ENCODE measurements around the gene LITAF.
"Not testable (repeated sequence)": the region's sequence is repeated elsewhere in the genome, so short reads cannot be mapped to it uniquely, and the experiment has no call there.

Gene LITAF

DNA sequence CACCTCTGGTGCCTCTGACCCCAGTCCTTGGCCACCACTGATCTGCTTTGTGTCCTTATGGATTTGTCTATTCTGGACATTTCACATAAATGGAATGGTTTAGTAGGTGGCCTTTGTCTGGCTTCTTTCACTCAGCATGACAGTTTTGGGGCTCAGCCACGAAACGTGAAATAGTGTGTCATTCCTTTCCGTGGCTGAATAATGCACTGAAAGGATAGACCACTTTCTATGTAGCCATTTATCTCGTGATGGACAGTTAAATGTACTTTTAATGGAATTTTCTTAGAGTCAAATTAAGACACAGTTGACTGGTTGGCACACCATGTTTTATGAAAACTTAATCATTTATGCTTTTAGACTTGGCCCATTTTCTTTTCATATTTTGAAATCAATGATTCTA lies 57.4 kb downstream of the LITAF start:
- no peaks in the 10 kb centered on the region for H3K9me3 ChIP-seq (ENCODE audit: control insufficient read depth, insufficient read depth, low read length)
- no peak overlapping the region for H3K9ac ChIP-seq (ENCODE audit: low read depth, low read length)
- H3K27ac ChIP-seq (ENCODE audit: low read depth, low read length): no peak overlapping the region
- no peaks in the 10 kb centered on the region for H3K27me3 ChIP-seq (ENCODE audit: control insufficient read depth, insufficient read depth, low read length)
- no peak overlapping the region for H3K4me3 ChIP-seq (ENCODE audit: low read depth, low read length)
- peaks cover 3% of the 10 kb centered on the region; the same call in 1 of the 2 replicates for H3K4me1 ChIP-seq (ENCODE audit: control insufficient read depth, insufficient read depth, low read length)
- no peaks in the 10 kb centered on the region for H3K36me3 ChIP-seq (ENCODE audit: control insufficient read depth, insufficient read depth, low read length)

DNA sequence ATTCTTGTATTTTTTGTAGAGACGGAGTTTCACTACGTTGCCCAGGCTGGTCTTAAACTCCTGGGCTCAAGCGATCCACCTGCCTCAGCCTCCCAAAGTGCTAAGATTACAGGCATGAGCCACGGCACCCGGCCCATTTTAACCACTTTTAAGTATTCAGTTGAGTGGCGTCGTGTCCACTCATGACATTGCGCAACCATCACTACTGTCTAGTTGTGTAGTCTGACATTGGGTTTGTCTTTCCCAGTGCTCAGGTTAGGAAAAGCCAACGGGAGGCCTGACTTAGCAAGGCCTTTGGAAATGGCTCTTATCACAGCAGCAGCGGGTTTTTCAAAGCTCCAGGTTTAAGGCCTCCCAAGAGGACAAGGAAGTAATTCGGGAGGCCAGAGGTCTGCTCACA lies 58.7 kb downstream of the LITAF start:
- H3K9me3 ChIP-seq (ENCODE audit: control insufficient read depth, insufficient read depth, low read length): no peaks in the 10 kb centered on the region
- no peaks in the 10 kb centered on the region for H3K27me3 ChIP-seq (ENCODE audit: control insufficient read depth, insufficient read depth, low read length)
- H3K9ac ChIP-seq (ENCODE audit: low read depth, low read length): no peak overlapping the region
- peaks cover 5% of the 10 kb centered on the region; the same call in 1 of the 2 replicates for H3K4me1 ChIP-seq (ENCODE audit: control insufficient read depth, insufficient read depth, low read length)
- H3K27ac ChIP-seq (ENCODE audit: low read depth, low read length): no peak overlapping the region
- H3K36me3 ChIP-seq (ENCODE audit: control insufficient read depth, insufficient read depth, low read length): no peaks in the 10 kb centered on the region
- no peak overlapping the region for H3K4me3 ChIP-seq (ENCODE audit: low read depth, low read length)

DNA sequence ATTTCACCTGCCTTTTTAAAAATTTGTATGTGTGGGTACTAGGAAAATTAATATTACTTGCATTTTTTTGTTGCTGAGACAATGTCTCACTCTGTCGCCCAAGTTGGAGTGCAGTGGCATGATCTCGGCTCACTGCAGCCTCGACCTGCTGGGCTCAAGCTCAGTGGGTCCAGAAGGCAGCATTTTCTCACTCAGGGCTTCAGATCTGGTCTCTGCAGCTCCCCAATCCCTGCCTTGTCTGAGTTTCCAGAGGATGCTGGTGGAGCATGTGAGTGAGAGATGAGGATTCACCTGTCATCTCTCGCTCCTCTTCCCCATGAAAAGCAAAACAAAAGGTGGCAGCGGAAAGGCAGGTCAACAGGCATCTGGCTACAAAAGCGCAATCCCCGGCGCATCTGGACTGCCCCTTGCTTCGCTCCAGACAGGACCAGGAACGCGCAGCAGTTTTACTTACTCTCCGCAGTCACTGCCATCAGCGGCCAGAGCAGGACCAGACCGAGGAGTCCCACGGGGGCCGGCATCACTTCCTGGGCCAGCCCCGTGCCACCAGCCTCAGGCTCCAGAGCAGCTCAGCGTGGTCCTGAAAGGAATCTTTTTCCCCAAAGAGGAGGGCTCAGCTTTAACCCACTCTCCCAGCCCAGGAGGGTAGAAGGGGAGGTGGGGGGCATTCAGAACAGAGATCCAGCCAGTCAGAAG lies 59.9 kb downstream of the LITAF start:
- no peak overlapping the region for H3K27ac ChIP-seq (ENCODE audit: low read depth, low read length)
- H3K9me3 ChIP-seq (ENCODE audit: control insufficient read depth, insufficient read depth, low read length): no peaks in the 10 kb centered on the region
- no peak overlapping the region for H3K9ac ChIP-seq (ENCODE audit: low read depth, low read length)
- no peaks in the 10 kb centered on the region for H3K27me3 ChIP-seq (ENCODE audit: control insufficient read depth, insufficient read depth, low read length)
- no peaks in the 10 kb centered on the region for H3K36me3 ChIP-seq (ENCODE audit: control insufficient read depth, insufficient read depth, low read length)
- H3K4me1 ChIP-seq (ENCODE audit: control insufficient read depth, insufficient read depth, low read length): peaks cover 7% of the 10 kb centered on the region; the same call in 1 of the 2 replicates
- no peak overlapping the region; the same call in 1 of the 2 replicates for H3K4me3 ChIP-seq (ENCODE audit: low read depth, low read length)

DNA sequence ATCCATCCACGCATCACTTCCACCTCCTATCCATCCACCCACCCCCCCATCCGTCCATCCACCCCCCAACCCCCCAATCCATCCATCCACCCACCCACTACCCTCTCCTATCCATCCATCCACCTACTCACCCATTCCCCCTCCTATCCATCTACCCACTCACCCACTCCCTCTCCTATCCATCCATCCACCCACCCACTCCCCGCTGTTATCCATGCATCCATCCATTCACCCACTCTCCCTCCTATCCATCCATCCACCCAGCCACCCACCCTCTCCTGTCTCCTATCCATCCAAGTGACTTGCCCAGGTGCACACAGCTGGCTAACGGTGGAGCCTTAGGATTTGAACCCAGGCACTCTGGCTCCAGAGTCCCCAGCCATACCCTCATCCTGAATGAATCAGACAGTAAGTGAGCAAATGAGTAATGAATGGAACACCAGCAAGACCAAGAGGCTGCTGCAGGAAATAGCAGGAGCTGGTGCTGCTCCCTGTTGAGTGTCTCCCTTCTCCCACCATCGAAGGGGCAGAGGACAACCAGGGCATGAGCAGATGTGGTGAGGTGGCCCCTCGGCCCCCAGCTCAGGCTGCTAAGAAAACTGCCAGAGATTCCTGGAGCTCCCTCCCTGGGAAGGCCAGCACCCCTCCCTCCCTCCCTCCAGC lies 62.5 kb downstream of the LITAF start:
- Histone ChIP-seq H3K4me1 (ENCODE audit: control insufficient read depth, insufficient read depth, low read length) (peaks cover 4% of the 10 kb centered on the region; the same call in 1 of the 2 replicates), H3K36me3 (ENCODE audit: control insufficient read depth, insufficient read depth, low read length) (no peaks in the 10 kb centered on the region), H3K27me3 (ENCODE audit: control insufficient read depth, insufficient read depth, low read length) (no peaks in the 10 kb centered on the region), H3K4me3 (ENCODE audit: low read depth, low read length) (no peak overlapping the region), H3K9me3 (ENCODE audit: control insufficient read depth, insufficient read depth, low read length) (no peaks in the 10 kb centered on the region), H3K27ac (ENCODE audit: low read depth, low read length) (no peak overlapping the region), H3K9ac (ENCODE audit: low read depth, low read length) (no peak overlapping the region)

DNA sequence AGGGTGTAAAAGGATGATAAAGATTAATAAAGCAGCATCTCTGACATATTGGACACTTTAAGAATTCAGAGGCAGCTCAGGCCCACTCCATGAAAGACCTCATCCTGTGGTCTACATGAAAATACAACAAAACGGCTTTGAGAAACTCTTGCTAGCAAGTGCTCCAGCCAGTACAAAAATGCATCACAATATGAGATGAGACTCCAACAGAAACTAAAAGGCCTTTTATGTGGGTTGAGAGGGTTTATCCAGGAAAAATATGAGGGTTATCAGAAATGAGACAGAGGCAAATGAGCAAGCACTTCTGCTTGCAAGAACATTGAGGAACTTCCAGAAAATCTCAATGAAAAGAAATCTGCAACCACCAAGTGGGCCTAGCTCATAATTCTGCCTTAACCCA lies 65.7 kb downstream of the LITAF start:
- no peaks in the 10 kb centered on the region for H3K9me3 ChIP-seq (ENCODE audit: control insufficient read depth, insufficient read depth, low read length)
- no peak overlapping the region for H3K4me3 ChIP-seq (ENCODE audit: low read depth, low read length)
- H3K36me3 ChIP-seq (ENCODE audit: control insufficient read depth, insufficient read depth, low read length): no peaks in the 10 kb centered on the region
- peaks cover 4% of the 10 kb centered on the region; the same call in 1 of the 2 replicates for H3K4me1 ChIP-seq (ENCODE audit: control insufficient read depth, insufficient read depth, low read length)
- H3K27ac ChIP-seq (ENCODE audit: low read depth, low read length): no peak overlapping the region
- no peak overlapping the region for H3K9ac ChIP-seq (ENCODE audit: low read depth, low read length)
- no peaks in the 10 kb centered on the region for H3K27me3 ChIP-seq (ENCODE audit: control insufficient read depth, insufficient read depth, low read length)

DNA sequence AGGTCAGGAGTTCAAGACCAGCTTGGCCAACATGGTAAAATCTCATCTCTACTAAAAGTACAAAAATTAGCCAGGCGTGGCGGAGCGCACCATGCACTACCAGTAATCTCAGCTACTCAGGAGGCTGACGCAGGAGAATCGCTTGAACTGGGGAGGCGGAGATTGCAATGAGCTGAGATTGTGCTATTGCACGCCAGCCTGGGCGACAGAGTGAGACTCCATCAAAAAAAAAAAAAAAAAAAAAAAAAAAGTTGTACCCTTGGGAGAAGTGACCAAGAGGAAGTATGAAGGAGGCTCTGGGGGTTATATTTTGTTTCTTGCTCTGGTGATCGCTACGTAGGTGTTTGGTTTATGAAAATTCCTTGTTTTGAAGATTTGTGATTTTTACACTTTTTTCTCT lies 66.3 kb downstream of the LITAF start:
- H3K36me3 ChIP-seq (ENCODE audit: control insufficient read depth, insufficient read depth, low read length): no peaks in the 10 kb centered on the region
- H3K9me3 ChIP-seq (ENCODE audit: control insufficient read depth, insufficient read depth, low read length): no peaks in the 10 kb centered on the region
- no peak overlapping the region for H3K27ac ChIP-seq (ENCODE audit: low read depth, low read length)
- H3K4me1 ChIP-seq (ENCODE audit: control insufficient read depth, insufficient read depth, low read length): peaks cover 4% of the 10 kb centered on the region; the same call in 1 of the 2 replicates
- H3K9ac ChIP-seq (ENCODE audit: low read depth, low read length): no peak overlapping the region
- no peaks in the 10 kb centered on the region for H3K27me3 ChIP-seq (ENCODE audit: control insufficient read depth, insufficient read depth, low read length)
- no peak overlapping the region for H3K4me3 ChIP-seq (ENCODE audit: low read depth, low read length)

DNA sequence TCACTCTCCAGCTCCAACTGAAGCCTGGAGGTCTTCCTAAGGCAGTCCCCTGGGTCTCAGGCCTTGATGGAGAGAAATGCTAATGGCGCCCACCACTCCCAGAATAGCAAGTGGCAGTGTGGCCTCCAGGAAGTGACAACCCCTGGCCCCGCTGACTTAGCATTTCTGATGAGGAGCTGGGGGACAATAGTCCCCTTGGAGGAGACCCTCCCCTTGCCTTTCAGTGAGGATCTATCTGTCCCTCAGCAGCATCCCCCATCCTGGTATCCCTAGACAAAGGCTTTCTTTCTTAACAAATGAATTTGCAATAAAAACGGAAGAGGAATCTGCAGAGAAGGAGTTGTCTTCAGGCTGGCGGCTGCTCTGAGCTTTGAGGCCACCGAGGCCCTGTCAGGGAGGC lies 68.8 kb downstream of the LITAF start:
- no peak overlapping the region for H3K4me3 ChIP-seq (ENCODE audit: low read depth, low read length)
- H3K9me3 ChIP-seq (ENCODE audit: control insufficient read depth, insufficient read depth, low read length): no peaks in the 10 kb centered on the region
- no peak overlapping the region for H3K27ac ChIP-seq (ENCODE audit: low read depth, low read length)
- no peaks in the 10 kb centered on the region for H3K36me3 ChIP-seq (ENCODE audit: control insufficient read depth, insufficient read depth, low read length)
- peaks cover 1% of the 10 kb centered on the region; the same call in 1 of the 2 replicates for H3K4me1 ChIP-seq (ENCODE audit: control insufficient read depth, insufficient read depth, low read length)
- H3K27me3 ChIP-seq (ENCODE audit: control insufficient read depth, insufficient read depth, low read length): no peaks in the 10 kb centered on the region
- H3K9ac ChIP-seq (ENCODE audit: low read depth, low read length): no peak overlapping the region

DNA sequence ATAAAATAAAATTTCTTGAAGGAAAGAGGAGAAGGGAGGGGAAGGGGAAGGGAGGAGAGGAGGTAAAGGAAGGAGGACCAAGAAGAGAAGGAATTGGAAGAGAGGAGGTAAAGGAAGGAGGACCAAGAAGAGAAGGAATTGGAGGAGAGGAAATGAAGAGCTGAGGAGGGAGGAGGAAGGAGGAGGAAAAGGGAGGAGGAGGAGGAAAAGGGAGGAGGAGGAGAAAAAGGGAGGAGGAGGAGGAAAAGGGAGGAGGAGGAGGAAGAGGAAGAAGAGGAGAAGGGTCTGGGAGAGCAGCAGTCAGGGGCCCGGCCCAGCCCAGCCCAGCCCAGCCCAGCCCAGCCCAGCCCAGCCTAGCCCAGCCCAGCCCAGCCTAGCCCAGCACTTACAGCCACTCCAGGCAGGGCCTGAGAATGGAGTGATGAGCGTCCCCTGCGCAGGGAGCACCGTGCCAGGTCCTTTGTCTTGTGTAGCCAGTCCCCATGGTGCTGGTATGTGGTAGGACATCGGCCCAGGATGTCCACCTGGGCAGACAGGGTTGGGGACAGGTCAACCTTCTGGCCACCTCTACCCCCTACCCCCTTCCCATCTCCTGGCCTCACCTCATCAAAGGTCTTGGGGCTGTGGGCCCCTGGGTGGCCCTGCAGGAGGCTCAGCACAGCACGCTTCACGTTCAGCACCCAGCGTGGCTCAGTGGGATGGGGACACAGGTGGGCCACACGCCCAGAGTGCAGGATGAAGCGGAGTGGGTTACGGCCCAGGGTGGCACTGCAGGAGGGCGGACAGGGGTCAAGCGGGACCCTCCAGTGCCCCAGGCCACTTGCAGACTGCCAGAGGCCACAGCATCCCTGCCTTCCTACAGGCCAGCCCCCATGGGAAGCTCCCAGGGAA lies 70.9 kb downstream of the LITAF start:
- Histone ChIP-seq H3K27me3 (ENCODE audit: control insufficient read depth, insufficient read depth, low read length) (no peaks in the 10 kb centered on the region), H3K27ac (ENCODE audit: low read depth, low read length) (no peak overlapping the region), H3K4me1 (ENCODE audit: control insufficient read depth, insufficient read depth, low read length) (no peaks in the 10 kb centered on the region), H3K9ac (ENCODE audit: low read depth, low read length) (no peak overlapping the region), H3K36me3 (ENCODE audit: control insufficient read depth, insufficient read depth, low read length) (no peaks in the 10 kb centered on the region), H3K9me3 (ENCODE audit: control insufficient read depth, insufficient read depth, low read length) (no peaks in the 10 kb centered on the region), H3K4me3 (ENCODE audit: low read depth, low read length) (no peak overlapping the region)

DNA sequence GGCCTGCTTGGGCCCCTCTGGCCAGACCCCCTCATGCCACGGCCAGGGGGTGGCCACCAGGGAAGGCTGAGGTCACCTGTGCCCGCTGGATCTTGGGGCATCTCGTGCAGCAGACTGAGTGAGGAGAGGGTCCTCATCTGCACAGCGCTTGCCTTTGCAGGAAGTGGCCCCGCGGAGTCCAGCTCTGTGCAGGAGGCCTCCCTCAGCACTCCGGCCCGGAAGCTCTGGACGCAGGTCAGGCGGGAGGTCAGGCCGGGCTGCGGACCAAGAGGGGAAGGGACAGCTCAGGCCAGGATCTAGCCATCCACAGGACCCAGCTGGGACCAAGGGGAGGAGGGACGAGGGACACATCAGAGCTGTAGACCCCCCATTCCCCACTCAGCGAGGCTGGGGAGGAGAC lies 72.4 kb downstream of the LITAF start:
- no peak overlapping the region for H3K9ac ChIP-seq (ENCODE audit: low read depth, low read length)
- H3K4me1 ChIP-seq (ENCODE audit: control insufficient read depth, insufficient read depth, low read length): no peaks in the 10 kb centered on the region
- H3K36me3 ChIP-seq (ENCODE audit: control insufficient read depth, insufficient read depth, low read length): no peaks in the 10 kb centered on the region
- no peaks in the 10 kb centered on the region for H3K27me3 ChIP-seq (ENCODE audit: control insufficient read depth, insufficient read depth, low read length)
- no peak overlapping the region for H3K27ac ChIP-seq (ENCODE audit: low read depth, low read length)
- H3K4me3 ChIP-seq (ENCODE audit: low read depth, low read length): no peak overlapping the region
- no peaks in the 10 kb centered on the region for H3K9me3 ChIP-seq (ENCODE audit: control insufficient read depth, insufficient read depth, low read length)

DNA sequence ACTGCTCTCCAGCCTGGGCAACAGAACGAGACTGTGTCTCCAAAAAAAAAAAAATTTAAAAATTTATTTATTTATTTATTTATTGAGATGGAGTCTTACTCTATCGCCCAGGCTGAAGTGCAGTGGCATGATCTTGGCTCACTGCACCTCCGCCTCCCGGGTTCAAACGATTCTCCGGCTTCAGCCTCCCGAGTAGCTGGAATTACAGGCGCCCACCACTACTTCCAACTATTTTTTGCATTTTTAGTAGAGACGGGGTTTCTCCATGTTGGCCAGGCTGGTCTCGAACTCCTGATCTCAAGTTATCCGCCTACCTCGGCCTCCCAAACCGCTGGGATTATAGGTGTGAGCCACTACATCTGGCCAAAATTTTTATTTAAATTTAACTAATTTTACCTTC lies 73.4 kb downstream of the LITAF start:
- not testable (repeated sequence) for H3K27me3 ChIP-seq (ENCODE audit: control insufficient read depth, insufficient read depth, low read length); H3K4me1 ChIP-seq (ENCODE audit: control insufficient read depth, insufficient read depth, low read length)

DNA sequence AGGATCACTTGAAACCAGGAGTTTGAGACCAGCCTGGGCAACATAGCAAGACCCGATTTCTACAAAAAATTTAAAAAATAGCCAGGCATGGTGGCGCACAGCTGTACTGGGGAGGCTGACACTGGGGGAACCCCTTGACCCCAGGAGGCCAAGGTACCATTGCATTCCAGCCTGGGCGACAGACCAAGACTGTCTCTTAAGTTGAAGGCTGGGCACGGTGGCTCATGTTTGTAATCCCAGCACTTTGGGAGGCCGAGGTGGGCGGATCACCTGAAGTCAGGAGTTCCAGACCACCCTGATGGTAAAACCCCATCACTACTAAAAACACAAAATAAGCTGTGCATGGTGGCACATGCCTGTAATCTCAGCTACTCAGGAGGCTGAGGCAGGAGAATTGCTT lies 74.9 kb downstream of the LITAF start:
- H3K9ac ChIP-seq (ENCODE audit: low read depth, low read length): no peak overlapping the region
- H3K4me3 ChIP-seq (ENCODE audit: low read depth, low read length): no peak overlapping the region
- no peaks in the 10 kb centered on the region for H3K4me1 ChIP-seq (ENCODE audit: control insufficient read depth, insufficient read depth, low read length)
- no peaks in the 10 kb centered on the region for H3K27me3 ChIP-seq (ENCODE audit: control insufficient read depth, insufficient read depth, low read length)
- H3K36me3 ChIP-seq (ENCODE audit: control insufficient read depth, insufficient read depth, low read length): no peaks in the 10 kb centered on the region
- H3K27ac ChIP-seq (ENCODE audit: low read depth, low read length): no peak overlapping the region
- H3K9me3 ChIP-seq (ENCODE audit: control insufficient read depth, insufficient read depth, low read length): no peaks in the 10 kb centered on the region

More for the DNA sequence above, 73.4 kb downstream of the LITAF start:
- not testable (repeated sequence) for H3K36me3 ChIP-seq (ENCODE audit: control insufficient read depth, insufficient read depth, low read length); H3K9me3 ChIP-seq (ENCODE audit: control insufficient read depth, insufficient read depth, low read length); H3K9ac ChIP-seq (ENCODE audit: low read depth, low read length); H3K27ac ChIP-seq (ENCODE audit: low read depth, low read length); H3K4me3 ChIP-seq (ENCODE audit: low read depth, low read length)

Data from HUES48 (cell line).